NCI-H1417 (cell line): Measurements from ENCODE around the gene RNGTT.
A peak's percentile ranks its signal among the peaks of the same experiment; 100 is the strongest.
"Not testable (repeated sequence)": the region's sequence is repeated elsewhere in the genome, so short reads cannot be mapped to it uniquely, and the experiment has no call there.

Experiments
- DNase-seq, 3 experiments: peaks; one replicate each; lab custom pipeline; 2025; lab: John Stamatoyannopoulos, UW

The RNGTT gene

DNA sequence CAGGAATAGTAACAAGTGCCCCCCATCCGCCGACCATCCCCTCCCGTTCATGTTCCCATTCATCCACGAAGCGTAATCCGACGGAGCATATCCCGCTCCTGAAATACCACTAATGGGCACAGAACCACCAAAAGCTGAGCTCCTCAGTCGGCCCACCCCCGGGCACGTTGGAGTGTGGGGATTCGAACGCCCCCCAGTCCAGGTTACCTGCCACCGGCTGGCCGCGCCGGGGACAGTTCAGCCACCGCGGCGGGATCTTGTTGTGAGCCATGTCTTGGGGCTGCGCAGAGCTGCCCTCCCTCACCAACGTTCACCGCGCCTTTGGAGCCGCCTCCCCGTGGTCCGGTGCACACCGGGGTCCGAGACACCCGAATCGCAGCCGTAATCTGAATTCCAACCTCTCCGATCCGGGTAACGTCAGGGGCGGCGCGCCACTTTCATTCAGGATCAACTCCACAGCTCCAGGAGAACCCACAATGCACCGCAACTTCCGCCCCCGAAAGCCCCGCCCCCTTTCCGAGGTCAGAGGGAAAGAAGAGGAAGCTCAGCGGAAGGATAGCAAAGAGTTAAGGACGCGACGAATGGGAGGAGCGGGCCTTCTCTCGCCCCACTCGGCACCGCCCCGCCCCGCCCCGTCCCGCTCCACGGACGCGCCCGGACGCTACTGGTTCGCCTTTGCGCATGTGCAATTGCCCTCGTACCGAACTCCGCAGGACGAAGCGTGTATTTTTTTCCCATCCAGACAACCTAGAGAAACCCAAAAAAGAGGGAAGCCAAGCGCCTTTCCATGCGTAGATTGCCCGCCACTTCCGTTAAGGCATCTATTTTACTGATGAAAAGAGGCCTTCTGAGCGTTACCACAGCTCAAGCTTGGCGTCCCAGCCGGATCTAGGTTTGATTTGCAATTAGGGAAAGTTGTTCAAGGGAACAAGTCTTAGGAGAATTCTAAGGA is at the start of gene RNGTT:
RNGTT (minus strand) TSS at position 480 of the 952 bp plus-strand sequence; CDS start at position 271, 209 bp downstream.
- peak; percentile 95 to 99 (median 96) for DNase-seq

- DNase-seq: no peak
These were observed 48.0 kb upstream of the RNGTT start for GRCh38 chr6:89011436-89011835.

- no peak for DNase-seq
These were observed 47.4 kb upstream of the RNGTT start for GRCh38 chr6:89010825-89011224.

DNA sequence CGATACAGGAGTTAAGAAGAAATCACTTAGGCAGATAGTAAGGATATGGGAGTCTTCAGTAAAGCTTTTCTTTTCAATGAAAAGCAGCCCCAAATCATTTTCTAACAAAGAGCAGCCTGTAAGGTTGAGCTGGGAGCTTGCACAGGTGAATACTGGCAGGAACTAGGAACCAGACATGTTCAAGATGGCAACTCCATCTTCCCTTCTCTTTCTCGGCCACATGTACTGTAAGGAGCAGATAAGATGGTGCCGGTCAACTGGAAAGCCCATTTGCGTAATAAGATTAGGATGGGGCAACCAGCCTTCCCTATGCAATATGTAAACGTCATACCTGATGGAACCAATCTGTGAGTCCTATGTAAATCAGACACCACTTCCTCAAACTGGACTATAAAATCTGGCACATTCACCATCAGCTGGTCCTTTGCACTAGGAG is 46.2 kb upstream of the RNGTT start:
- DNase-seq: no peak

DNA sequence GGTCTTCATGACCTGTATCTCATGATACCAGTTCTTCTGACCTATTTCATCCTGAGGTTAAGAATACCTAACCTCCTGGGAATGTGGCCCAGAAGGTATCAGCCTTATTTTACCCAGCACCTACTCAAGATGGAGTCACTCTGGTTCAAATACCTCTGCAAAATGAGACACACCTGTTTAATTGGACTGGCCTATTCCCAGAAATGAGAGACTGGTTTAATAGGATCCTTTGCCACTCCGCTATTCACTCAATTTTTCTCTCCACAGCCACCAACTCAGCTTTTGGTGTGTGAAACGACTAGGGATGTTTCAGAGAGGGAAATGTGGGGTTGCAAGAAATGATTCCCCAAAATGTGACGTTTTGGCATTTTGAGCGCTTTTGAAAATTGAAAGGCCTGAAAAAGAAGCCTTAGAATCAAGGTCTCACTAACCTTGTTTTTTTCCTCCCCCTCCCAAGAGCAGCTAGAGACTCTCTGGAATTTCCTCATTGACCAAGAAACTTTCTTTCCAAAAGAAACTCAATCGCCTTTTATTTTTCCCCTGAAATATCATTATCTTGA is 45.5 kb upstream of the RNGTT start:
- DNase-seq: no peak

DNA sequence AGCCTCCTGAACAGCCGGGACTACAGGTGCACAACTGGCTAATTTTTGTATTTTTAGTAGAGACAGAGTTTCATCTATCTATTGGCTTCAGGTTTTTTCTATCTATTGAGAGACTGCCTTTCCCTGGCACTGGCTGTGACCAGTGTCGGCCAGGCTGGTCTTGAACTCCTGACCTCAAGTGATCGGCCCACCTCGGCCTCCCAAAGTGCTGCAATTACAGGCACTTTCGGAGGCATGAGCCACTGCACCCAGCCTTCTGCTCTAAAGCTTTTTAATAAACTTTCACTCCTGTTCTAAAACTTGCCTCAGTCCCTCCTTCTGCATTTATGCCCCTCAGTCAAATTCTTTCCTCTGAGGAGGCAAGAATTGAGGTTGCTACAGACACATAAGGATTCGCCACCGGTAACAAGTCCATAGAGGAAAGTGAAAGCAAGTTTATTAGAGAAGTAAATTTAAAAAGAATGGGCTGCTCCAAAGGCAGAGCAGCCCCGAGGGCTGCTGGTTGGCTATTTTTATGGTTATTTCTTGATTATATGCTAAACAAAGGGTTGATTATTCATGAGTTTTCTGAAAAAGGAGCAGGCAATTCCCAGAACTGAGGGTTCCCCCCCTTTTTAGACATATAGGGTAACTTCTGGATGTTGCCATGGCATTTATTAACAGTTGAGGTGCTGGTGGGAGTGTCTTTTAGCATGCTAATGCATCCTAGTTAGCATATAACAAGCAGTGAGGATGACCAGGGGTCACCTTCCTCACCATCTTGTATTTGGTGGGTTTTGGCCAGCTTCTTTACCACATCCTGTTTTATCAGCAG is 44.8 kb upstream of the RNGTT start:
- DNase-seq: no peak

- DNase-seq: peak in 2 of 3 experiments; percentile 12 to 53
These were observed 44.0 kb upstream of the RNGTT start for GRCh38 chr6:89007209-89008000.

- DNase-seq: no peak
These were observed 39.1 kb upstream of the RNGTT start for GRCh38 chr6:89002523-89002922.

DNA sequence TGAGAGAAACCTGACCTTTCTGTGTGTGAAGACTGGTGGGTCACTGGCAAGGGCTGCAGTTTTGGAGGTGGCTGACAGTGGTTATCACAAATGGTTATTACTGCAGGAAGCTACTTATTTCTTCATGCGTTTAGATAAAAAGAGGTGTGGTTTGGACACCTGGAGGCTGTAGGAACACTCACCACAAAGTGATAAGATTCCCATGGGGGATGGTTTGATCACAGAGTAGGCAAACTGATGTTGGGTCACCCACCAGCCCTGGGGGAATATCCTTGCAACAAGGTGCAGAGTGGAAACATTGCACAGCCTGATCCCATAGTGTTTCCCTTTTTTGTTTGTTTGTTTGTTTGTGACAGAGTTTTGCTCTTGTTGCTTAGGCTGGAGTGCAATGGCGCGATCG is 33.9 kb upstream of the RNGTT start:
- DNase-seq: no peak

DNA sequence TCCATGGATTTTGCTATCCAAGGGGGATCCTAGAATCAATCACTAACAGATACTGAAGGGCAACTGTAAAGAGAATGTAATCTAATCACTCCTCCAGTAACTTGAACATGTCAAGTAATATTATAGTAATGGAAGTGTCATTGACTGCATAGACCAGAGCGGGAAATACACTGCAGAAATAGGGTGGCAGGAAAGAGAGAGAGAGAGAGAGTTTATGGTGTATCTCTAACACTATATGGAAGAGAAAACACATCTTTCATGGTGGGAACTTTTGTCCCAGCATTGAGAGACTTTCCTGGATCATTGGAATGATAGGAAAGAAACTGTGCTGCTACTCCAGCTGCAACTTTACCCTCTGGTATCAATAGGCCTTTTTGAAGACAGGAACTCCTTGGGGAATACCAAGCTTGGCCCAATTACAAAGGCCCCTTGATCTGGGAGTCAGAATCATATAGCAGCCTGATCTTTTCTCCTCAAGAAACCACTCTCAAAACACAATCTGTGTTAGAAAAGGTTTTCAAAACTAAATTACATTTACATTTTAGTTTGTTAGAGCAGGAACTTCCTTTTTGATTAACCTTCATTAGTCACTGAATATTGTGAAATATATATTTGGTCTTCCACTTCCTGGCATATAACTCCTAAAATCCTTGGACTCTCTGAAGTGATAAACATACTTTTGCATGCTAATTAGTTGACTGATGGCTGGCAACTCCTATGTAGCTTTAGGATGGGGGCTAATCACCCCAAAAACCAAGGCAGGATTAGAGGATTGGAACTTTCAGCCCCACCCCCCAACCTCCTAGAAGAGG is 29.5 kb upstream of the RNGTT start:
- DNase-seq: no peak

DNA sequence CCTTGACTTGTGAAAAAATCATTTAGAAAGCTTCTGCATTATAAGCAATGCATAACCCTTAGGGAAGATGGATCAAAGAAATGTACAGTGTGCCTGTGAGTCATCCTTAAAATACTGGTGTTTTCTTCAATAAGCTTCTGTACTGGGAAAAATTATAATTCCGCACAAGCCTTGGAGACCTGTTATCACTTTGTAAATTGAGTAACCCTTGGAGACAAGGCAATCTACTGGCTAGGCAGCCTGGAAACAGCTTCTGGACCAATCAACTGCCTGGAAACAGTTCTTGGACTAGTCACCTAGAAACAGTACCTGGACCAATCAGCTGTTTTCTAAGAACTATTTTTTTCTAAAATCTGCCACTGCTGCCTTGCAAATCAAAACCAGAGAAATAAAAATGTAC is 25.8 kb upstream of the RNGTT start:
- DNase-seq: peak in 2 of 3 experiments; percentile 13 to 39

- DNase-seq: no peak
These were observed 24.5 kb upstream of the RNGTT start for GRCh38 chr6:88987922-88988321.

DNA sequence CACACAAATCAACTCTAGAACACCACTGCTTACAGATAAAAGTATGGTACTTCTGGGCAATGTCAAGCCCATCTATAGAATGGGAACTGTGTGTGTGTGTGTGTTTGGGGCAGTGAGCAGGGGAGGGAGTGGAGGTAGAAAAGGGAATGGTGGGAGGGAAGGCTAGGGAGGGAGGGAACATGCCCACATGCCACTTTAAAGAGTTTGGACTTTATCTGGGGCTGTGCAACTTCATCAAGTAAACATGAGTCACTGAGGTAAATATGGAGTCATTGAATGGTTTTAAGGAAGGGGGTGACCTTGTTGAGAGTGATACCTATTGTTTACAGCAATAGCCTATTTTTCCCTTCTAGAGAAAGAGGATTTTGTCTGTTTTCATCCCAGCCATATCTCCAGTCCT is 22.5 kb upstream of the RNGTT start:
- DNase-seq: no peak

DNA sequence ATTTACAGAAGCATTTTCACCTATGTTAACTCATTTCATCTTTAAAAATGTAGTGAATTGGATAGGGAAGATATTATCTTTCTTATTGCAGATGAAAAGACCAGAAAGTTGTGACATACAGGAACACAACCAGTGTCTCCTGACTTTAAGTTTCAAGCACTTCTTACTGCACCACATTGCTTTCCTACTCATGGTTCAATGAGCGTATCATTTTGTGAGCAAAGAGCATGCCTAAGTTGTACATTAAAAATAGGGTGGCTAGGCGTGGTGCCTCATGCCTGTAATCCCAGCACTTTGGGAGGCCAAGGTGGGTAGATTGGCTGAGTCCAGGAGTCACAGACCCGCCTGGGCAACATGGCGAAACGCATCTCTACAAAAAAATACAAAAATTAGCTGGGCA is 21.2 kb upstream of the RNGTT start:
- no peak for DNase-seq

- DNase-seq: no peak
These were observed 20.7 kb upstream of the RNGTT start for GRCh38 chr6:88984152-88984551.

DNA sequence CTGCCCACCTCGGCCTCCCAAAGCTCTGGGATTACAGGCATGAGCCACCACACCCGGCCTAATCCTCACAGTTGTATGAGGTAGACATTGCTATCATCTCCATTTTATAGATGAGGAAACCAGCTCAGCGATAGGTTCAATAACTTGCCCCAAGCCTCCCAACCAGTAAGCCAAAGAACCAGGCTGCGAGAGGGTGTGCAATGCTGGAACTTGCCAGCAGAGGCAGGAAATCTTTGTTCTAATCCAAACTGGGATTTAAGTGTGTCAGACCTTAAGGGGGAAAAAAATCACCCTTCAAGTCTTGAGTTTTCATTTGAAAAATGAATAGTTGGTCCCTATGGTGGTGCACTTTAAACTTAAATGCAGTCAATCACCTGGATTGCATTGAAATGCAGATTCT is 20.1 kb upstream of the RNGTT start:
- peak in 1 of 3 experiments; percentile 24 for DNase-seq

DNA sequence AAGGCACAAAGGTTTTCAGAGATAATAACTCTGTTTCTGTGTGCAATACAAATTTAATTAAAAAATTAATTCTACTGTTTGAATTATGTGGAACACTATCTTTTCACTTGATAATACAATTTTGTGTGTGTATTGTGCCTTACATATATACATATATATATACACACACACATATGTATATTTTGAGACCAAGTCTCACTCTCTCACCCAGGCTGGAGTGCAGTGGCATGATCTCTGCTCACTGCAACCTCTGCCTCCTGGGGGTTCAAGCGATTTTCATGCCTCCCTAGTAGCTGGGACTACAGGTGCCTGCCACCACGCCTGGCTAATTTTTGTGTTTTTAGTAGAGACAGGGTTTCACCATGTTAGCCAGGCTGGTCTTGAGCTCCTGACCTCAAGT is 19.7 kb upstream of the RNGTT start:
- not testable (repeated sequence) for DNase-seq

DNA sequence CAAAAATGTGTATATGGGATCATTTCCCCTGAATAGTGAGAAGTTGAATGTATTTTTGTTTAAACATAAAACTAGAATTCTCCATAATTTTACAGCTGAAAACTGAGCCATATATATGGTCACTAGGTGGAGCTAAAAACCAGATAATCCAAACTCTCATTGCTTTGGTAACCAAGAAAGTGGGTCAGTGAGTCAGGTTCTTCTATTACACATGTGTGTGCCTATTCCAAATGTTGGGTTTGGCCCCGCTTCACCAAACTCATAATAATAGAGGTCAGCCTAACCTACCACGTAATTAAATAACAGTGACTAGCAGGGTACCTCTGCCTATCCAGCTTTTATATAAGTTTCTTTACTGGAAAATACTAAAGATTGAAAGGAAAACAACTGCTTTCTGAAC is 19.3 kb upstream of the RNGTT start:
- peak; percentile 16 to 79 (median 63) for DNase-seq

- DNase-seq: no peak
These were observed 12.0 kb upstream of the RNGTT start for GRCh38 chr6:88975369-88975768.

- peak in 1 of 3 experiments; percentile 22 for DNase-seq
These were observed 9.3 kb upstream of the RNGTT start for GRCh38 chr6:88972504-88973423.
